H1 (cell line): ENCODE results near the gene RBM47. TPM values are rescaled to one million over a fixed set of nuclear protein-coding genes. Genes with fewer than 3 reads are reported as not detected.

ENCODE experiments used
- CTCF ChIA-PET: fragments of 300-600 bp; sonication (Branson Sonifier 250); formaldehyde crosslinking; loops from one replicate; lab custom pipeline; 2021; ENCODE audit not compliant: partially characterized antibody; lab: Charles Lee
- POLR2A ChIA-PET: fragments of 300-600 bp; sonication (Branson Sonifier 250); formaldehyde crosslinking; loops from one replicate; lab custom pipeline; 2021; ENCODE audit warnings: inconsistent platforms; ENCODE audit not compliant: partially characterized antibody; lab: Charles Lee
- DNase-seq, 2 experiments: peaks; one replicate each; pipeline versions ENCODE4 v3.0.0 to v3.0.0-alpha.2; 2010 to 2022; ENCODE audit warnings: low spot score in 2 of 2, low read depth in 1 of 2, mixed read lengths in 1 of 2
- FAIRE-seq: peaks from 2 replicates; lab custom pipeline; 2011; peaks lifted over from hg19 to GRCh38; lab: Jason Lieb, UNC
- H2AFZ ChIP-seq: 2 replicates; pipeline ENCODE4 v1.8.1; 2012; ENCODE audit warnings: low read length, inconsistent platforms
- H2AK5ac ChIP-seq: 2 replicates; pipeline ENCODE4 v1.6.1; 2013; ENCODE audit warnings: low read depth, low read length
- H2BK120ac ChIP-seq: replicated peaks from 2 replicates; pipeline ENCODE3; 2013; ENCODE audit warnings: low read depth, low read length, inconsistent platforms
- H2BK12ac ChIP-seq: 2 replicates; pipeline ENCODE4 v1.6.1; 2013; ENCODE audit warnings: low read depth, low read length
- H2BK15ac ChIP-seq: 2 replicates; pipeline ENCODE4 v1.6.1; 2013; ENCODE audit warnings: low read length
- H2BK20ac ChIP-seq: 2 replicates; pipeline ENCODE4 v1.6.1; 2013; ENCODE audit warnings: low read length
- H2BK5ac ChIP-seq: 2 replicates; pipeline ENCODE4 v1.6.1; 2013; ENCODE audit warnings: low read depth, low read length
- H3K14ac ChIP-seq: 2 replicates; pipeline ENCODE4 v1.6.1; 2013; ENCODE audit warnings: inconsistent platforms; ENCODE audit not compliant: insufficient read length
- H3K18ac ChIP-seq: 2 replicates; pipeline ENCODE4 v1.6.1; 2013; ENCODE audit warnings: low read length; ENCODE audit errors: extremely low read depth
- H3K23ac ChIP-seq: 2 replicates; pipeline ENCODE4 v1.6.1; 2013; ENCODE audit warnings: inconsistent platforms; ENCODE audit not compliant: insufficient read length
- H3K23me2 ChIP-seq: 2 replicates; pipeline ENCODE4 v1.6.1; 2013; ENCODE audit warnings: low read depth, low read length
- H3K27ac ChIP-seq: 2 replicates; pipeline ENCODE4 v1.6.1; 2011; ENCODE audit warnings: low read depth, low read length, inconsistent platforms
- H3K27me3 ChIP-seq, 4 experiments: replicated peaks in 1 of 4; 1 replicate in 1 of 4; 2 replicates in 3 of 4; pipeline versions ENCODE4 v1.6.1 to v1.8.1; 2011 to 2013; ENCODE audit warnings: low read length in 3 of 4, mild to moderate bottlenecking in 3 of 4, inconsistent platforms in 2 of 4, mixed read lengths in 2 of 4, moderate library complexity in 1 of 4; ENCODE audit not compliant: control insufficient read depth in 3 of 4, insufficient read depth in 3 of 4; ENCODE audit errors: extremely low read depth in 1 of 4
- H3K36me3 ChIP-seq, 4 experiments: 2 replicates each; pipeline versions ENCODE4 v1.6.1 to v1.8.1; 2011 to 2013; ENCODE audit warnings: mild to moderate bottlenecking in 4 of 4, low read length in 3 of 4, moderate library complexity in 2 of 4, control low read depth in 1 of 4, inconsistent platforms in 1 of 4; ENCODE audit not compliant: insufficient read depth in 4 of 4, control insufficient read depth in 2 of 4
- H3K4ac ChIP-seq: replicated peaks from 2 replicates; pipeline ENCODE3; 2013; ENCODE audit warnings: low read length, low read depth, mixed read lengths, inconsistent platforms; ENCODE audit not compliant: insufficient read length
- H3K4me1 ChIP-seq, 4 experiments: replicated peaks in 1 of 4; 1 replicate in 1 of 4; 2 replicates in 3 of 4; pipeline versions ENCODE4 v1.6.1 to v1.8.1; 2011 to 2013; ENCODE audit warnings: low read length in 3 of 4, inconsistent platforms in 2 of 4, mixed read lengths in 1 of 4; ENCODE audit not compliant: insufficient read depth in 4 of 4, control insufficient read depth in 3 of 4
- H3K4me2 ChIP-seq, 2 experiments: 2 replicates each; pipeline versions ENCODE4 v1.6.1 to v1.8.1; 2011 to 2013; ENCODE audit warnings: low read depth in 2 of 2, low read length in 2 of 2, control low read depth in 1 of 2, inconsistent platforms in 1 of 2, mild to moderate bottlenecking in 1 of 2; ENCODE audit not compliant: insufficient read depth in 1 of 2
- H3K4me3 ChIP-seq, 4 experiments: fragments of 200-600, 300-600 bp in 1 of 4; sonication (generic), shearing (Covaris generic), sonication (Bioruptor Twin) in 1 of 4; 2 replicates each; pipeline versions ENCODE4 v1.5.1 to v1.8.1; 2011 to 2016; ENCODE audit warnings: low read length in 4 of 4, low read depth in 3 of 4, control low read depth in 2 of 4, inconsistent platforms in 2 of 4, mild to moderate bottlenecking in 2 of 4, mixed read lengths in 1 of 4, moderate library complexity in 1 of 4; ENCODE audit not compliant: insufficient read depth in 2 of 4; ENCODE audit errors: extremely low read depth in 1 of 4
- H3K56ac ChIP-seq: replicated peaks from 2 replicates; pipeline ENCODE3; 2013; ENCODE audit warnings: low read depth, mild to moderate bottlenecking, mixed read lengths, low read length, inconsistent platforms; ENCODE audit not compliant: insufficient read length
- H3K79me1 ChIP-seq: 2 replicates; pipeline ENCODE4 v1.6.1; 2013; ENCODE audit warnings: low read depth, low read length, control low read depth
- H3K79me2 ChIP-seq, 2 experiments: 2 replicates each; pipeline versions ENCODE4 v1.6.1 to v1.8.1; 2012 to 2013; ENCODE audit warnings: low read length in 2 of 2, mild to moderate bottlenecking in 2 of 2, inconsistent platforms in 1 of 2; ENCODE audit not compliant: insufficient read depth in 2 of 2, control insufficient read depth in 1 of 2
- H3K9ac ChIP-seq, 4 experiments: replicated peaks in 1 of 4; 1 replicate in 1 of 4; 2 replicates in 3 of 4; pipeline versions ENCODE4 v1.6.1 to v1.8.1; 2011 to 2013; ENCODE audit warnings: low read depth in 3 of 4, low read length in 3 of 4, control low read depth in 2 of 4, mild to moderate bottlenecking in 2 of 4, moderate library complexity in 2 of 4, inconsistent platforms in 1 of 4; ENCODE audit errors: extremely low read depth in 1 of 4
- H3K9me3 ChIP-seq, 2 experiments: 2 replicates each; pipeline versions ENCODE4 v1.6.1 to v1.8.1; 2012 to 2013; ENCODE audit warnings: mild to moderate bottlenecking in 2 of 2, moderate library complexity in 2 of 2, control low read depth in 1 of 2, inconsistent platforms in 1 of 2, low read depth in 1 of 2, low read length in 1 of 2, mixed read lengths in 1 of 2; ENCODE audit not compliant: insufficient read depth in 2 of 2
- H4K20me1 ChIP-seq, 2 experiments: replicated peaks in 1 of 2; 2 replicates each; pipeline versions ENCODE3 to v1.8.1; 2011 to 2013; ENCODE audit warnings: inconsistent platforms in 2 of 2, low read length in 2 of 2, mild to moderate bottlenecking in 1 of 2; ENCODE audit not compliant: insufficient read depth in 2 of 2, control insufficient read depth in 1 of 2
- H4K5ac ChIP-seq: 2 replicates; pipeline ENCODE4 v1.6.1; 2013; ENCODE audit warnings: low read length, low read depth, mixed read lengths, inconsistent platforms; ENCODE audit not compliant: insufficient read length
- H4K8ac ChIP-seq: 2 replicates; pipeline ENCODE4 v1.8.0; 2013; ENCODE audit warnings: mild to moderate bottlenecking, moderate library complexity, low read length, inconsistent platforms; ENCODE audit not compliant: insufficient read depth; ENCODE audit errors: extremely low read depth
- H4K91ac ChIP-seq: replicated peaks from 2 replicates; pipeline ENCODE3; 2013; ENCODE audit warnings: low read length, mixed read lengths, inconsistent platforms; ENCODE audit not compliant: insufficient read length
- BCL11A ChIP-seq, 2 experiments: IDR thresholded peaks; one replicate each; pipeline ENCODE4 v1.6.1; 2011; ENCODE audit warnings: low read depth in 2 of 2, low read length in 2 of 2, mild to moderate bottlenecking in 2 of 2
- CREB1 ChIP-seq: IDR thresholded peaks from 2 replicates; pipeline ENCODE4 v1.6.1; 2012; ENCODE audit warnings: inconsistent platforms
- EGR1 ChIP-seq: IDR thresholded peaks from 2 replicates; pipeline ENCODE4 v1.6.1; 2011; ENCODE audit warnings: low read depth, low read length, borderline replicate concordance
- EZH2 ChIP-seq: fragments of 200-600 bp; sonication (generic); IDR thresholded peaks from 2 replicates; pipeline ENCODE4 v1.7.1; 2012; ENCODE audit warnings: low read depth, mild to moderate bottlenecking, moderate library complexity, low read length, inconsistent platforms; ENCODE audit not compliant: severe bottlenecking
- KDM1A ChIP-seq: fragments of 200-600, 300-600 bp; sonication (generic); IDR thresholded peaks from 2 replicates; pipeline ENCODE4 v1.7.1; 2016; ENCODE audit warnings: mild to moderate bottlenecking, low read length, borderline replicate concordance
- KDM5A ChIP-seq: fragments of 200-600 bp; IDR thresholded peaks from 2 replicates; pipeline ENCODE4 v1.7.1; 2012; ENCODE audit warnings: mild to moderate bottlenecking, low read length, inconsistent platforms, mixed read lengths
- MAFK ChIP-seq: IDR thresholded peaks from 2 replicates; pipeline ENCODE4 v1.6.1; 2012; ENCODE audit warnings: low read depth, mild to moderate bottlenecking, improper control_type of control experiment, low read length
- WGBS, 2 experiments: shearing (Covaris generic) in 1 of 2; methylation state at CpG; one replicate each; pipeline versions ENCODE4 v1.1.6 to v1.1.7; 2013 to 2015; ENCODE audit warnings: low lambda C conversion rate in 2 of 2, mixed read lengths in 2 of 2, inconsistent platforms in 1 of 2, low coverage in 1 of 2, missing lambda C conversion rate in 1 of 2; ENCODE audit not compliant: insufficient replicate concordance in 2 of 2, insufficient coverage in 1 of 2, insufficient read length in 1 of 2; ENCODE audit errors: extremely low coverage in 1 of 2, missing lambda C conversion rate in 1 of 2; 5-methylcytosine and 5-hydroxymethylcytosine counted together
- polyA plus RNA-seq, 7 experiments: library from polyadenylated mRNA; depleted of rRNA in 3 of 7; stranded (reverse) in 5 of 7; unstranded in 2 of 7; fragments of >200 nt in 5 of 7; fragments of 200-250 nt in 2 of 7; gene quantifications; 1 replicate in 5 of 7; 2 replicates in 1 of 7; 4 replicates in 1 of 7; pipeline versions ENCODE4 v1.2.1 to v1.2.3, GENCODE V29; 2011 to 2013; ENCODE audit warnings: missing spikeins in 2 of 7, mixed read lengths in 2 of 7
- total RNA-seq: library from RNA; stranded (reverse); fragmentation: NEBNext Ultra II Directional; extraction: Animal tissue kit (Norgen Biotek cat#: 25700); gene quantifications from 2 replicates; pipeline ENCODE4 v1.2.1, GENCODE V29; 2021
- TF ChIP-seq, protein P1 (sequence below): IDR thresholded peaks from 2 replicates; pipeline ENCODE4 v1.6.1; 2012; ENCODE audit warnings: inconsistent platforms
- TF ChIP-seq, protein P2 (sequence below): IDR thresholded peaks from 2 replicates; pipeline ENCODE4 v1.6.1; 2012; ENCODE audit warnings: low read length, inconsistent platforms
- TF ChIP-seq, protein P3 (sequence below), 3 experiments: IDR thresholded peaks; 1 replicate in 2 of 3; 2 replicates in 1 of 3; pipeline versions ENCODE4 v1.5.1 to v1.6.1; 2011; ENCODE audit warnings: low read length in 3 of 3, mild to moderate bottlenecking in 3 of 3, inconsistent platforms in 2 of 3, low read depth in 1 of 3, moderate library complexity in 1 of 3; ENCODE audit not compliant: insufficient read depth in 1 of 3; ENCODE audit errors: control extremely low read depth in 1 of 3

Gene RBM47
- total and polyA plus RNA-seq, 2 of the 8 experiments (the other 6 are each of a cell fraction or from before 2014, with no cell fraction given) = 42.8 to 78.9 TPM

DNA sequence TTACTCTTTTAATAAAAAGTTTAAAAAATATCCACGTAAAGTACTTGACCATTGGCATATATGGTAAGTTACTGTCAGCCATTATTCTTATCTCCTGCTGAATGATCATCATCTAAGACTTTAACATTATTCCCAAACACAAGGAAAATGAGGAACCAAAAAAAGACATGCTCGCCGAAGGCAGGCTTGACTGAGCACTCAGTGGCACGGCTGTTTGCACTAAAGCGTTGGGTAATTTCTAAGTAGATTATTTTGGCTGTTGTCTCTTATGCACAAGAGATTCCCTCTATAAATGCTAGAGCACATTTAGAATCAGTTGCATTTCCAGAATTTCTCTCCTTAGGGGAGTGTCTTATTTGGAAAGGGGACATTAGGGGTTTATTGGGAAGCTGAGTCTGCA is 211.7 kb downstream of the RBM47 start:
- peaks cover 0 to 13% (median 0%) of the 10 kb centered on the region in 4 experiments; a peak in 3 of 8 replicates for H3K36me3 ChIP-seq
- H3K9me3 ChIP-seq = no peaks in the 10 kb centered on the region
- no peak for DNase-seq
- no peak overlapping the region for H3K9ac ChIP-seq
- no peak overlapping the region for H3K14ac ChIP-seq
- H3K23ac ChIP-seq = no peak overlapping the region
- no peaks in the 10 kb centered on the region for H3K27me3 ChIP-seq
- H2BK120ac ChIP-seq = no peak overlapping the region
- H2AK5ac ChIP-seq = no peak overlapping the region
- no peaks in the 10 kb centered on the region for H3K23me2 ChIP-seq
- H2BK15ac ChIP-seq = no peak overlapping the region
- H2BK20ac ChIP-seq = no peak overlapping the region
- H4K5ac ChIP-seq = no peak overlapping the region
- WGBS, 2 experiments = 93% methylated on average over 5 of the region's 5 CpGs; no CpG with 5 or more reads in 1 of the 2 experiments
- no peak overlapping the region for H3K4me3 ChIP-seq
- ChIA-PET CTCF (interaction anchor here (0.6 kb wide), 1 partner anchor 507 kb away, joined by 3 read pairs; no protein-coding TSS in a partner anchor), POLR2A (interaction anchor here (0.6 to 1.0 kb wide), 2 partner anchors 16 to 22 kb away, joined by 3 read pairs; no protein-coding TSS in a partner anchor)
- H2AFZ ChIP-seq = no peak overlapping the region
- no peaks in the 10 kb centered on the region for H3K79me1 ChIP-seq
- H3K4me1 ChIP-seq = no peaks in the 10 kb centered on the region
- H3K4me2 ChIP-seq = no peak overlapping the region
- H3K27ac ChIP-seq = no peak overlapping the region
- no peak overlapping the region for H3K18ac ChIP-seq
- H3K4ac ChIP-seq = no peak overlapping the region
- no peaks in the 10 kb centered on the region for H3K79me2 ChIP-seq
- no peak overlapping the region for H4K8ac ChIP-seq
- no peak overlapping the region for H2BK5ac ChIP-seq
- H3K56ac ChIP-seq = no peak overlapping the region
- H2BK12ac ChIP-seq = no peak overlapping the region
- no peak overlapping the region for H4K91ac ChIP-seq
- no peaks in the 10 kb centered on the region for H4K20me1 ChIP-seq
- FAIRE-seq = no peak
- TF ChIP-seq, protein P1, sequence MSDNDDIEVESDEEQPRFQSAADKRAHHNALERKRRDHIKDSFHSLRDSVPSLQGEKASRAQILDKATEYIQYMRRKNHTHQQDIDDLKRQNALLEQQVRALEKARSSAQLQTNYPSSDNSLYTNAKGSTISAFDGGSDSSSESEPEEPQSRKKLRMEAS = no peak
- TF ChIP-seq KDM1A (no peak), CREB1 (no peak), EZH2 (no peak), BCL11A (IDR thresholded peaks at IDR 0.05; ENCODE audit: low read depth in 2 of 2, low read length in 2 of 2) (no peak), KDM5A (no peak), EGR1 (no peak), MAFK (no peak)
- TF ChIP-seq, protein P2, sequence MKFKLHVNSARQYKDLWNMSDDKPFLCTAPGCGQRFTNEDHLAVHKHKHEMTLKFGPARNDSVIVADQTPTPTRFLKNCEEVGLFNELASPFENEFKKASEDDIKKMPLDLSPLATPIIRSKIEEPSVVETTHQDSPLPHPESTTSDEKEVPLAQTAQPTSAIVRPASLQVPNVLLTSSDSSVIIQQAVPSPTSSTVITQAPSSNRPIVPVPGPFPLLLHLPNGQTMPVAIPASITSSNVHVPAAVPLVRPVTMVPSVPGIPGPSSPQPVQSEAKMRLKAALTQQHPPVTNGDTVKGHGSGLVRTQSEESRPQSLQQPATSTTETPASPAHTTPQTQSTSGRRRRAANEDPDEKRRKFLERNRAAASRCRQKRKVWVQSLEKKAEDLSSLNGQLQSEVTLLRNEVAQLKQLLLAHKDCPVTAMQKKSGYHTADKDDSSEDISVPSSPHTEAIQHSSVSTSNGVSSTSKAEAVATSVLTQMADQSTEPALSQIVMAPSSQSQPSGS = no peak
- TF ChIP-seq, protein P3, sequence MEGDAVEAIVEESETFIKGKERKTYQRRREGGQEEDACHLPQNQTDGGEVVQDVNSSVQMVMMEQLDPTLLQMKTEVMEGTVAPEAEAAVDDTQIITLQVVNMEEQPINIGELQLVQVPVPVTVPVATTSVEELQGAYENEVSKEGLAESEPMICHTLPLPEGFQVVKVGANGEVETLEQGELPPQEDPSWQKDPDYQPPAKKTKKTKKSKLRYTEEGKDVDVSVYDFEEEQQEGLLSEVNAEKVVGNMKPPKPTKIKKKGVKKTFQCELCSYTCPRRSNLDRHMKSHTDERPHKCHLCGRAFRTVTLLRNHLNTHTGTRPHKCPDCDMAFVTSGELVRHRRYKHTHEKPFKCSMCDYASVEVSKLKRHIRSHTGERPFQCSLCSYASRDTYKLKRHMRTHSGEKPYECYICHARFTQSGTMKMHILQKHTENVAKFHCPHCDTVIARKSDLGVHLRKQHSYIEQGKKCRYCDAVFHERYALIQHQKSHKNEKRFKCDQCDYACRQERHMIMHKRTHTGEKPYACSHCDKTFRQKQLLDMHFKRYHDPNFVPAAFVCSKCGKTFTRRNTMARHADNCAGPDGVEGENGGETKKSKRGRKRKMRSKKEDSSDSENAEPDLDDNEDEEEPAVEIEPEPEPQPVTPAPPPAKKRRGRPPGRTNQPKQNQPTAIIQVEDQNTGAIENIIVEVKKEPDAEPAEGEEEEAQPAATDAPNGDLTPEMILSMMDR (IDR thresholded peaks at IDR 0.05; ENCODE audit: control extremely low read depth in 1 of 3, insufficient read depth in 1 of 3, low read depth in 1 of 3, low read length in 3 of 3) = no peak
